ENCODE measurements around the gene MTAP.

Gene MTAP

GRCh38 chr9:21966140-21966851 lies 163.9 kb downstream of the MTAP start:
- no peaks in the 10 kb centered on the region for H3F3A ChIP-seq (ENCODE audit: low read depth)
- no peaks in the 10 kb centered on the region for H3K79me2 ChIP-seq (ENCODE audit: insufficient read depth, low read length)
- H3K9me3 ChIP-seq (ENCODE audit: insufficient read depth, low read depth, low read length), result no peaks in the 10 kb centered on the region
- H4K20me1 ChIP-seq (ENCODE audit: insufficient read depth, low read length, poor library complexity, severe bottlenecking), result no peaks in the 10 kb centered on the region
- H3K4me3 ChIP-seq (ENCODE audit: low read length, poor library complexity, severe bottlenecking), result no peak overlapping the region
- no peaks in the 10 kb centered on the region for H3K27me3 ChIP-seq (ENCODE audit: insufficient read depth, low read length, poor library complexity, severe bottlenecking)
- H3K4me1 ChIP-seq (ENCODE audit: insufficient read depth, low read length, poor library complexity, severe bottlenecking), result no peaks in the 10 kb centered on the region
- no peak overlapping the region for H3K9ac ChIP-seq (ENCODE audit: low read depth, low read length, poor library complexity, severe bottlenecking)
- peaks cover 9% of the 10 kb centered on the region; the same call in 1 of the 2 replicates for H3K36me3 ChIP-seq (ENCODE audit: insufficient read depth, low read length)
- TF ChIP-seq EZH2phosphoT487 (IDR thresholded peaks at IDR 0.05; ENCODE audit: borderline replicate concordance) (no peak), CTCF (conservative IDR thresholded peaks at IDR 0.05; ENCODE audit: low read length) (no peak)
- no peak overlapping the region for H2AFZ ChIP-seq (ENCODE audit: low read length)
- no peaks in the 10 kb centered on the region for H3K9me2 ChIP-seq (replicated peaks; ENCODE audit: low read depth, low read length)
- H3K4me2 ChIP-seq (ENCODE audit: low read depth, low read length, poor library complexity, severe bottlenecking), result no peak overlapping the region

- Histone ChIP-seq H3K79me2 (ENCODE audit: insufficient read depth, low read length) (no peaks in the 10 kb centered on the region), H3F3A (ENCODE audit: low read depth) (no peaks in the 10 kb centered on the region), H3K36me3 (ENCODE audit: insufficient read depth, low read length) (peaks cover 9% of the 10 kb centered on the region; the same call in 1 of the 2 replicates), H3K9me3 (ENCODE audit: insufficient read depth, low read depth, low read length) (no peaks in the 10 kb centered on the region), H3K9ac (ENCODE audit: low read depth, low read length, poor library complexity, severe bottlenecking) (no peak overlapping the region), H3K4me1 (ENCODE audit: insufficient read depth, low read length, poor library complexity, severe bottlenecking) (no peaks in the 10 kb centered on the region), H4K20me1 (ENCODE audit: insufficient read depth, low read length, poor library complexity, severe bottlenecking) (no peaks in the 10 kb centered on the region), H3K4me3 (ENCODE audit: low read length, poor library complexity, severe bottlenecking) (no peak overlapping the region), H2AFZ (ENCODE audit: low read length) (no peak overlapping the region), H3K4me2 (ENCODE audit: low read depth, low read length, poor library complexity, severe bottlenecking) (no peak overlapping the region), H3K27me3 (ENCODE audit: insufficient read depth, low read length, poor library complexity, severe bottlenecking) (no peaks in the 10 kb centered on the region), H3K9me2 (replicated peaks; ENCODE audit: low read depth, low read length) (no peaks in the 10 kb centered on the region)
- TF ChIP-seq CTCF (conservative IDR thresholded peaks at IDR 0.05; ENCODE audit: low read length), result no peak
- TF ChIP-seq EZH2phosphoT487 (IDR thresholded peaks at IDR 0.05; ENCODE audit: borderline replicate concordance), result no peak
These were observed 164.7 kb downstream of the MTAP start for GRCh38 chr9:21967169-21967568.

- Histone ChIP-seq H3K4me3 (ENCODE audit: low read length, poor library complexity, severe bottlenecking) (no peak overlapping the region), H3K27me3 (ENCODE audit: insufficient read depth, low read length, poor library complexity, severe bottlenecking) (no peaks in the 10 kb centered on the region), H3K79me2 (ENCODE audit: insufficient read depth, low read length) (no peaks in the 10 kb centered on the region), H4K20me1 (ENCODE audit: insufficient read depth, low read length, poor library complexity, severe bottlenecking) (no peaks in the 10 kb centered on the region), H3K9ac (ENCODE audit: low read depth, low read length, poor library complexity, severe bottlenecking) (no peak overlapping the region), H3F3A (ENCODE audit: low read depth) (no peaks in the 10 kb centered on the region), H3K36me3 (ENCODE audit: insufficient read depth, low read length) (peaks cover 9% of the 10 kb centered on the region; the same call in 1 of the 2 replicates), H3K4me2 (ENCODE audit: low read depth, low read length, poor library complexity, severe bottlenecking) (no peak overlapping the region), H3K4me1 (ENCODE audit: insufficient read depth, low read length, poor library complexity, severe bottlenecking) (no peaks in the 10 kb centered on the region), H2AFZ (ENCODE audit: low read length) (no peak overlapping the region), H3K9me2 (replicated peaks; ENCODE audit: low read depth, low read length) (no peaks in the 10 kb centered on the region), H3K9me3 (ENCODE audit: insufficient read depth, low read depth, low read length) (no peaks in the 10 kb centered on the region)
- no peak for TF ChIP-seq EZH2phosphoT487 (IDR thresholded peaks at IDR 0.05; ENCODE audit: borderline replicate concordance)
- no peak for TF ChIP-seq CTCF (conservative IDR thresholded peaks at IDR 0.05; ENCODE audit: low read length)
These were observed 165.3 kb downstream of the MTAP start for GRCh38 chr9:21967702-21968101.
